ENCODE measurements around the gene NTM. TPM values are rescaled to one million over a fixed set of nuclear protein-coding genes. Genes with fewer than 3 reads are reported as not detected.

Gene NTM
- total RNA-seq, 1 experiment from 2014 or later, result 16.4 TPM

DNA sequence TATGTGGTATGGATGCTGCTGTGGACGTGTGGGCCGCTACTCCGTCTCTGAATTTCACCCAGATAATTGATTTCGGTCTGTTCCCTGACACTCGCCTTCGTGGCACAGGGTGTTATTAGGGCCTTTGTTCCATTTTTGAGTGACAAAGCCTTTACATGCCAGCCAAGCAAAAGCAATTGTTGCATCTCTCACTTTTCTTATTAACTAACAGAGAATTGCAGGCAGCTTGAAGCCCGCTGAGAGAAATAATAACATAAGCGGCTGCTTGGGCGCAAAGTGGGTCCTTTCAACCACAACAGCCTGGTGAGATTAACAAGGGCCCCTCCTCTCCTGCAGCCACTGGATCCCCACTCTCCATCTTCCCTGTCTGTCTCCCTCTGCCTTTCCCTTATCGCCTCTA, 449.4 kb downstream of the NTM start:
- H3K27me3 Mint-ChIP-seq (ENCODE audit: low read depth), result no peaks in the 10 kb centered on the region
- H3K9me3 Mint-ChIP-seq, result no peaks in the 10 kb centered on the region
- TF ChIP-seq CBFB (CRISPR knock-in tag; IDR thresholded peaks at IDR 0.05; ENCODE audit: low read depth) (no peak), GRHL2 (CRISPR knock-in tag; IDR thresholded peaks at IDR 0.05; ENCODE audit: insufficient replicate concordance, severe bottlenecking) (no peak), NFATC4 (CRISPR knock-in tag; IDR thresholded peaks at IDR 0.05) (no peak)
- no peak for DNase-seq (ENCODE audit: low spot score)
- peaks cover 46% of the 10 kb centered on the region for H3K4me1 Mint-ChIP-seq
- H3K27ac Mint-ChIP-seq, result no peak overlapping the region
- CTCF ChIA-PET, result no interaction called here
- POLR2A ChIA-PET, result no interaction called here
- H3K4me3 Mint-ChIP-seq, result no peak overlapping the region
- no peaks in the 10 kb centered on the region for H3K36me3 Mint-ChIP-seq
- no peak for ATAC-seq

DNA sequence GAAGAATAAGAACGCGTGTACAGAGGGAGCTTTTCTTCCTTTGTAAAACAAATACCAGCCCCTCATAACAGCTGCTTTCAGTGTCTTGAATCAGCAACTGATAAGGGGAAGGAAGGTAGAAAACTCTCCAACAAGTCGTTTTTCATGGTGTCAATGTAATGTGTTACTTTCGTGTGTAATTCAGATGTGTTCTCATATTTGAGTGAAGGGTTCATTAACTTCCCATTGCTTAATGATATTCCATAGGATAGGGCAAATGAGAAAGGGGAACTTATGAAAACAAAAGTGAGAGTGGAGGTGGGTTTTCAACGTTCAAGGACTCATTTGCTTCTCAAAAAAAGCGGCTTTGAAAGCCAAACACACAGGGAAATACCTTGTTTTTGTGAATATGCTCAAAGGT, 452.1 kb downstream of the NTM start:
- Mint-ChIP-seq H3K27me3 (ENCODE audit: low read depth) (no peaks in the 10 kb centered on the region), H3K4me1 (peaks cover 29% of the 10 kb centered on the region), H3K27ac (no peak overlapping the region), H3K36me3 (no peaks in the 10 kb centered on the region), H3K9me3 (no peaks in the 10 kb centered on the region), H3K4me3 (no peak overlapping the region)
- CTCF ChIA-PET, result interaction anchor here (1.0 kb wide), 1 partner anchor 74 kb away, joined by 3 read pairs; no protein-coding TSS in a partner anchor
- ATAC-seq (no peak), DNase-seq (ENCODE audit: low spot score) (no peak)
- POLR2A ChIA-PET, result interaction anchor here (0.9 kb wide), 1 partner anchor 24 kb away, joined by 3 read pairs; no protein-coding TSS in a partner anchor
- TF ChIP-seq, protein P1, sequence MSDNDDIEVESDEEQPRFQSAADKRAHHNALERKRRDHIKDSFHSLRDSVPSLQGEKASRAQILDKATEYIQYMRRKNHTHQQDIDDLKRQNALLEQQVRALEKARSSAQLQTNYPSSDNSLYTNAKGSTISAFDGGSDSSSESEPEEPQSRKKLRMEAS (CRISPR knock-in tag; IDR thresholded peaks at IDR 0.05), result no peak
- no peak for TF ChIP-seq HMGA2 (CRISPR knock-in tag; IDR thresholded peaks at IDR 0.05)
- TF ChIP-seq NR1H2 (CRISPR knock-in tag; IDR thresholded peaks at IDR 0.05), result no peak
- TF ChIP-seq, protein P2, sequence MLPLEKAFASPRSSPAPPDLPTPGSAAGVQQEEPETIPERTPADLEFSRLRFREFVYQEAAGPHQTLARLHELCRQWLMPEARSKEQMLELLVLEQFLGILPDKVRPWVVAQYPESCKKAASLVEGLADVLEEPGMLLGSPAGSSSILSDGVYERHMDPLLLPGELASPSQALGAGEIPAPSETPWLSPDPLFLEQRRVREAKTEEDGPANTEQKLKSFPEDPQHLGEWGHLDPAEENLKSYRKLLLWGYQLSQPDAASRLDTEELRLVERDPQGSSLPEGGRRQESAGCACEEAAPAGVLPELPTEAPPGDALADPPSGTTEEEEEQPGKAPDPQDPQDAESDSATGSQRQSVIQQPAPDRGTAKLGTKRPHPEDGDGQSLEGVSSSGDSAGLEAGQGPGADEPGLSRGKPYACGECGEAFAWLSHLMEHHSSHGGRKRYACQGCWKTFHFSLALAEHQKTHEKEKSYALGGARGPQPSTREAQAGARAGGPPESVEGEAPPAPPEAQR (CRISPR knock-in tag; IDR thresholded peaks at IDR 0.05), result no peak
- TF ChIP-seq TEAD4 (CRISPR knock-in tag; IDR thresholded peaks at IDR 0.05), result no peak

DNA sequence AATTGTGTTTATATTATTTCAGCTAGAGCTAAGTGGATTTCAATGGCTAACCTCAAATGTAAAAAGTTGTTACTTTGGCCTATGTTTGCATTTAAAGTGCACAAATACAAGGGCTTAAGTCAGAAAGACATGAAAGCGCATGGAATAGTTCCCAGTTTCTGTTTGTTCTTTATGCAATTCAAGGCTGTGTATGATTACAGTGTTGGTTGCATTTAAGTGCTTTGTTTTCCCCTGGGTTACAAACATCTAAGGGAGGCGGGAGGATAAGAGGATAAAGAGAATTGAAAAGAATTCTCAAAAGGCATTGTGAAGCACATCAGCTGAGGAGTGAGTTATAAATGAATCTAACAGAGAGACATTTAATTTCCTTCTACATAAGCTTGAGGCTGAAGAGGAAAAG, 453.4 kb downstream of the NTM start:
- ChIA-PET CTCF (interaction anchor here (1.4 kb wide), 2 partner anchors 9 to 75 kb away, joined by 3 to 5 read pairs; no protein-coding TSS in a partner anchor), POLR2A (no interaction called here)
- H3K36me3 Mint-ChIP-seq, result no peaks in the 10 kb centered on the region
- DNase-seq (ENCODE audit: low spot score) (no peak), ATAC-seq (no peak)
- TF ChIP-seq, protein P3, sequence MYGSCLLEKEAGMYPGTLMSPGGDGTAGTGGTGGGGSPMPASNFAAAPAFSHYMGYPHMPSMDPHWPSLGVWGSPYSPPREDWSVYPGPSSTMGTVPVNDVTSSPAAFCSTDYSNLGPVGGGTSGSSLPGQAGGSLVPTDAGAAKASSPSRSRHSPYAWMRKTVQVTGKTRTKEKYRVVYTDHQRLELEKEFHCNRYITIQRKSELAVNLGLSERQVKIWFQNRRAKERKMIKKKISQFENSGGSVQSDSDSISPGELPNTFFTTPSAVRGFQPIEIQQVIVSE (CRISPR knock-in tag; IDR thresholded peaks at IDR 0.05; ENCODE audit: borderline replicate concordance), result no peak
- TF ChIP-seq ZNF232 (CRISPR knock-in tag; IDR thresholded peaks at IDR 0.05) (no peak), OVOL2 (CRISPR knock-in tag; IDR thresholded peaks at IDR 0.05; ENCODE audit: borderline replicate concordance) (no peak), NR2C2 (CRISPR knock-in tag; IDR thresholded peaks at IDR 0.05) (no peak), ZNF396 (CRISPR knock-in tag; IDR thresholded peaks at IDR 0.05; ENCODE audit: borderline replicate concordance) (no peak), ELF4 (CRISPR knock-in tag; IDR thresholded peaks at IDR 0.05; ENCODE audit: low read depth) (no peak), TCF7 (CRISPR knock-in tag; IDR thresholded peaks at IDR 0.05; ENCODE audit: low read depth) (no peak), TP53 (CRISPR knock-in tag; IDR thresholded peaks at IDR 0.05) (no peak), FOXK1 (CRISPR knock-in tag; IDR thresholded peaks at IDR 0.05) (no peak), TEAD1 (CRISPR knock-in tag; IDR thresholded peaks at IDR 0.05) (no peak), IRF2 (CRISPR knock-in tag; IDR thresholded peaks at IDR 0.05; ENCODE audit: borderline replicate concordance, low read depth) (no peak)
- TF ChIP-seq, protein P4, sequence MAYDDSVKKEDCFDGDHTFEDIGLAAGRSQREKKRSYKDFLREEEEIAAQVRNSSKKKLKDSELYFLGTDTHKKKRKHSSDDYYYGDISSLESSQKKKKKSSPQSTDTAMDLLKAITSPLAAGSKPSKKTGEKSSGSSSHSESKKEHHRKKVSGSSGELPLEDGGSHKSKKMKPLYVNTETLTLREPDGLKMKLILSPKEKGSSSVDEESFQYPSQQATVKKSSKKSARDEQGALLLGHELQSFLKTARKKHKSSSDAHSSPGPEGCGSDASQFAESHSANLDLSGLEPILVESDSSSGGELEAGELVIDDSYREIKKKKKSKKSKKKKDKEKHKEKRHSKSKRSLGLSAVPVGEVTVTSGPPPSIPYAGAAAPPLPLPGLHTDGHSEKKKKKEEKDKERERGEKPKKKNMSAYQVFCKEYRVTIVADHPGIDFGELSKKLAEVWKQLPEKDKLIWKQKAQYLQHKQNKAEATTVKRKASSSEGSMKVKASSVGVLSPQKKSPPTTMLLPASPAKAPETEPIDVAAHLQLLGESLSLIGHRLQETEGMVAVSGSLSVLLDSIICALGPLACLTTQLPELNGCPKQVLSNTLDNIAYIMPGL (CRISPR knock-in tag; IDR thresholded peaks at IDR 0.05), result no peak
- TF ChIP-seq, protein P5, sequence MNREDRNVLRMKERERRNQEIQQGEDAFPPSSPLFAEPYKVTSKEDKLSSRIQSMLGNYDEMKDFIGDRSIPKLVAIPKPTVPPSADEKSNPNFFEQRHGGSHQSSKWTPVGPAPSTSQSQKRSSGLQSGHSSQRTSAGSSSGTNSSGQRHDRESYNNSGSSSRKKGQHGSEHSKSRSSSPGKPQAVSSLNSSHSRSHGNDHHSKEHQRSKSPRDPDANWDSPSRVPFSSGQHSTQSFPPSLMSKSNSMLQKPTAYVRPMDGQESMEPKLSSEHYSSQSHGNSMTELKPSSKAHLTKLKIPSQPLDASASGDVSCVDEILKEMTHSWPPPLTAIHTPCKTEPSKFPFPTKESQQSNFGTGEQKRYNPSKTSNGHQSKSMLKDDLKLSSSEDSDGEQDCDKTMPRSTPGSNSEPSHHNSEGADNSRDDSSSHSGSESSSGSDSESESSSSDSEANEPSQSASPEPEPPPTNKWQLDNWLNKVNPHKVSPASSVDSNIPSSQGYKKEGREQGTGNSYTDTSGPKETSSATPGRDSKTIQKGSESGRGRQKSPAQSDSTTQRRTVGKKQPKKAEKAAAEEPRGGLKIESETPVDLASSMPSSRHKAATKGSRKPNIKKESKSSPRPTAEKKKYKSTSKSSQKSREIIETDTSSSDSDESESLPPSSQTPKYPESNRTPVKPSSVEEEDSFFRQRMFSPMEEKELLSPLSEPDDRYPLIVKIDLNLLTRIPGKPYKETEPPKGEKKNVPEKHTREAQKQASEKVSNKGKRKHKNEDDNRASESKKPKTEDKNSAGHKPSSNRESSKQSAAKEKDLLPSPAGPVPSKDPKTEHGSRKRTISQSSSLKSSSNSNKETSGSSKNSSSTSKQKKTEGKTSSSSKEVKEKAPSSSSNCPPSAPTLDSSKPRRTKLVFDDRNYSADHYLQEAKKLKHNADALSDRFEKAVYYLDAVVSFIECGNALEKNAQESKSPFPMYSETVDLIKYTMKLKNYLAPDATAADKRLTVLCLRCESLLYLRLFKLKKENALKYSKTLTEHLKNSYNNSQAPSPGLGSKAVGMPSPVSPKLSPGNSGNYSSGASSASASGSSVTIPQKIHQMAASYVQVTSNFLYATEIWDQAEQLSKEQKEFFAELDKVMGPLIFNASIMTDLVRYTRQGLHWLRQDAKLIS (CRISPR knock-in tag; IDR thresholded peaks at IDR 0.05; ENCODE audit: borderline replicate concordance), result no peak
- no peak overlapping the region for H3K4me3 Mint-ChIP-seq
- H3K27ac Mint-ChIP-seq, result no peak overlapping the region
- no peaks in the 10 kb centered on the region for H3K27me3 Mint-ChIP-seq (ENCODE audit: low read depth)
- no peaks in the 10 kb centered on the region for H3K9me3 Mint-ChIP-seq
- peaks cover 29% of the 10 kb centered on the region for H3K4me1 Mint-ChIP-seq
